H1 (cell line): ENCODE measurements around the gene NEDD9. TPM values are rescaled to one million over a fixed set of nuclear protein-coding genes. Genes with fewer than 3 reads are reported as not detected.

Experiments
- CTCF ChIA-PET: fragments of 300-600 bp; sonication (Branson Sonifier 250); formaldehyde crosslinking; loops from one replicate; lab custom pipeline; 2021; ENCODE audit not compliant: partially characterized antibody; lab: Charles Lee
- POLR2A ChIA-PET: fragments of 300-600 bp; sonication (Branson Sonifier 250); formaldehyde crosslinking; loops from one replicate; lab custom pipeline; 2021; ENCODE audit warnings: inconsistent platforms; ENCODE audit not compliant: partially characterized antibody; lab: Charles Lee
- DNase-seq, 2 experiments: peaks; one replicate each; pipeline versions ENCODE4 v3.0.0 to v3.0.0-alpha.2; 2010 to 2022; ENCODE audit warnings: low spot score in 2 of 2, low read depth in 1 of 2, mixed read lengths in 1 of 2
- FAIRE-seq: peaks from 2 replicates; lab custom pipeline; 2011; peaks lifted over from hg19 to GRCh38; lab: Jason Lieb, UNC
- H2AFZ ChIP-seq: 2 replicates; pipeline ENCODE4 v1.8.1; 2012; ENCODE audit warnings: low read length, inconsistent platforms
- H2AK5ac ChIP-seq: 2 replicates; pipeline ENCODE4 v1.6.1; 2013; ENCODE audit warnings: low read depth, low read length
- H2BK120ac ChIP-seq: replicated peaks from 2 replicates; pipeline ENCODE3; 2013; ENCODE audit warnings: low read depth, low read length, inconsistent platforms
- H2BK12ac ChIP-seq: 2 replicates; pipeline ENCODE4 v1.6.1; 2013; ENCODE audit warnings: low read depth, low read length
- H2BK15ac ChIP-seq: 2 replicates; pipeline ENCODE4 v1.6.1; 2013; ENCODE audit warnings: low read length
- H2BK20ac ChIP-seq: 2 replicates; pipeline ENCODE4 v1.6.1; 2013; ENCODE audit warnings: low read length
- H2BK5ac ChIP-seq: 2 replicates; pipeline ENCODE4 v1.6.1; 2013; ENCODE audit warnings: low read depth, low read length
- H3K14ac ChIP-seq: 2 replicates; pipeline ENCODE4 v1.6.1; 2013; ENCODE audit warnings: inconsistent platforms; ENCODE audit not compliant: insufficient read length
- H3K18ac ChIP-seq: 2 replicates; pipeline ENCODE4 v1.6.1; 2013; ENCODE audit warnings: low read length; ENCODE audit errors: extremely low read depth
- H3K23ac ChIP-seq: 2 replicates; pipeline ENCODE4 v1.6.1; 2013; ENCODE audit warnings: inconsistent platforms; ENCODE audit not compliant: insufficient read length
- H3K23me2 ChIP-seq: 2 replicates; pipeline ENCODE4 v1.6.1; 2013; ENCODE audit warnings: low read depth, low read length
- H3K27ac ChIP-seq: 2 replicates; pipeline ENCODE4 v1.6.1; 2011; ENCODE audit warnings: low read depth, low read length, inconsistent platforms
- H3K27me3 ChIP-seq, 4 experiments: replicated peaks in 1 of 4; 1 replicate in 1 of 4; 2 replicates in 3 of 4; pipeline versions ENCODE4 v1.6.1 to v1.8.1; 2011 to 2013; ENCODE audit warnings: low read length in 3 of 4, mild to moderate bottlenecking in 3 of 4, inconsistent platforms in 2 of 4, mixed read lengths in 2 of 4, moderate library complexity in 1 of 4; ENCODE audit not compliant: control insufficient read depth in 3 of 4, insufficient read depth in 3 of 4; ENCODE audit errors: extremely low read depth in 1 of 4
- H3K36me3 ChIP-seq, 4 experiments: 2 replicates each; pipeline versions ENCODE4 v1.6.1 to v1.8.1; 2011 to 2013; ENCODE audit warnings: mild to moderate bottlenecking in 4 of 4, low read length in 3 of 4, moderate library complexity in 2 of 4, control low read depth in 1 of 4, inconsistent platforms in 1 of 4; ENCODE audit not compliant: insufficient read depth in 4 of 4, control insufficient read depth in 2 of 4
- H3K4ac ChIP-seq: replicated peaks from 2 replicates; pipeline ENCODE3; 2013; ENCODE audit warnings: low read length, low read depth, mixed read lengths, inconsistent platforms; ENCODE audit not compliant: insufficient read length
- H3K4me1 ChIP-seq, 4 experiments: replicated peaks in 1 of 4; 1 replicate in 1 of 4; 2 replicates in 3 of 4; pipeline versions ENCODE4 v1.6.1 to v1.8.1; 2011 to 2013; ENCODE audit warnings: low read length in 3 of 4, inconsistent platforms in 2 of 4, mixed read lengths in 1 of 4; ENCODE audit not compliant: insufficient read depth in 4 of 4, control insufficient read depth in 3 of 4
- H3K4me2 ChIP-seq, 2 experiments: 2 replicates each; pipeline versions ENCODE4 v1.6.1 to v1.8.1; 2011 to 2013; ENCODE audit warnings: low read depth in 2 of 2, low read length in 2 of 2, control low read depth in 1 of 2, inconsistent platforms in 1 of 2, mild to moderate bottlenecking in 1 of 2; ENCODE audit not compliant: insufficient read depth in 1 of 2
- H3K4me3 ChIP-seq, 4 experiments: fragments of 200-600, 300-600 bp in 1 of 4; sonication (generic), shearing (Covaris generic), sonication (Bioruptor Twin) in 1 of 4; 2 replicates each; pipeline versions ENCODE4 v1.5.1 to v1.8.1; 2011 to 2016; ENCODE audit warnings: low read length in 4 of 4, low read depth in 3 of 4, control low read depth in 2 of 4, inconsistent platforms in 2 of 4, mild to moderate bottlenecking in 2 of 4, mixed read lengths in 1 of 4, moderate library complexity in 1 of 4; ENCODE audit not compliant: insufficient read depth in 2 of 4; ENCODE audit errors: extremely low read depth in 1 of 4
- H3K56ac ChIP-seq: replicated peaks from 2 replicates; pipeline ENCODE3; 2013; ENCODE audit warnings: low read depth, mild to moderate bottlenecking, mixed read lengths, low read length, inconsistent platforms; ENCODE audit not compliant: insufficient read length
- H3K79me1 ChIP-seq: 2 replicates; pipeline ENCODE4 v1.6.1; 2013; ENCODE audit warnings: low read depth, low read length, control low read depth
- H3K79me2 ChIP-seq, 2 experiments: 2 replicates each; pipeline versions ENCODE4 v1.6.1 to v1.8.1; 2012 to 2013; ENCODE audit warnings: low read length in 2 of 2, mild to moderate bottlenecking in 2 of 2, inconsistent platforms in 1 of 2; ENCODE audit not compliant: insufficient read depth in 2 of 2, control insufficient read depth in 1 of 2
- H3K9ac ChIP-seq, 4 experiments: replicated peaks in 1 of 4; 1 replicate in 1 of 4; 2 replicates in 3 of 4; pipeline versions ENCODE4 v1.6.1 to v1.8.1; 2011 to 2013; ENCODE audit warnings: low read depth in 3 of 4, low read length in 3 of 4, control low read depth in 2 of 4, mild to moderate bottlenecking in 2 of 4, moderate library complexity in 2 of 4, inconsistent platforms in 1 of 4; ENCODE audit errors: extremely low read depth in 1 of 4
- H3K9me3 ChIP-seq, 2 experiments: 2 replicates each; pipeline versions ENCODE4 v1.6.1 to v1.8.1; 2012 to 2013; ENCODE audit warnings: mild to moderate bottlenecking in 2 of 2, moderate library complexity in 2 of 2, control low read depth in 1 of 2, inconsistent platforms in 1 of 2, low read depth in 1 of 2, low read length in 1 of 2, mixed read lengths in 1 of 2; ENCODE audit not compliant: insufficient read depth in 2 of 2
- H4K20me1 ChIP-seq, 2 experiments: replicated peaks in 1 of 2; 2 replicates each; pipeline versions ENCODE3 to v1.8.1; 2011 to 2013; ENCODE audit warnings: inconsistent platforms in 2 of 2, low read length in 2 of 2, mild to moderate bottlenecking in 1 of 2; ENCODE audit not compliant: insufficient read depth in 2 of 2, control insufficient read depth in 1 of 2
- H4K5ac ChIP-seq: 2 replicates; pipeline ENCODE4 v1.6.1; 2013; ENCODE audit warnings: low read length, low read depth, mixed read lengths, inconsistent platforms; ENCODE audit not compliant: insufficient read length
- H4K8ac ChIP-seq: 2 replicates; pipeline ENCODE4 v1.8.0; 2013; ENCODE audit warnings: mild to moderate bottlenecking, moderate library complexity, low read length, inconsistent platforms; ENCODE audit not compliant: insufficient read depth; ENCODE audit errors: extremely low read depth
- H4K91ac ChIP-seq: replicated peaks from 2 replicates; pipeline ENCODE3; 2013; ENCODE audit warnings: low read length, mixed read lengths, inconsistent platforms; ENCODE audit not compliant: insufficient read length
- CHD2 ChIP-seq: IDR thresholded peaks from 2 replicates; pipeline ENCODE4 v1.6.1; 2012; ENCODE audit warnings: low read length, improper control_type of control experiment
- PHF8 ChIP-seq: fragments of 200-600 bp; sonication (generic); conservative IDR thresholded peaks from 2 replicates; pipeline ENCODE4 v1.7.1; 2012; ENCODE audit warnings: low read depth, mild to moderate bottlenecking, inconsistent platforms, low read length, moderate library complexity
- WGBS, 2 experiments: shearing (Covaris generic) in 1 of 2; methylation state at CpG; one replicate each; pipeline versions ENCODE4 v1.1.6 to v1.1.7; 2013 to 2015; ENCODE audit warnings: low lambda C conversion rate in 2 of 2, mixed read lengths in 2 of 2, inconsistent platforms in 1 of 2, low coverage in 1 of 2, missing lambda C conversion rate in 1 of 2; ENCODE audit not compliant: insufficient replicate concordance in 2 of 2, insufficient coverage in 1 of 2, insufficient read length in 1 of 2; ENCODE audit errors: extremely low coverage in 1 of 2, missing lambda C conversion rate in 1 of 2; 5-methylcytosine and 5-hydroxymethylcytosine counted together
- polyA plus RNA-seq, 7 experiments: library from polyadenylated mRNA; depleted of rRNA in 3 of 7; stranded (reverse) in 5 of 7; unstranded in 2 of 7; fragments of >200 nt in 5 of 7; fragments of 200-250 nt in 2 of 7; gene quantifications; 1 replicate in 5 of 7; 2 replicates in 1 of 7; 4 replicates in 1 of 7; pipeline versions ENCODE4 v1.2.1 to v1.2.3, GENCODE V29; 2011 to 2013; ENCODE audit warnings: missing spikeins in 2 of 7, mixed read lengths in 2 of 7
- total RNA-seq: library from RNA; stranded (reverse); fragmentation: NEBNext Ultra II Directional; extraction: Animal tissue kit (Norgen Biotek cat#: 25700); gene quantifications from 2 replicates; pipeline ENCODE4 v1.2.1, GENCODE V29; 2021

The NEDD9 gene
- total and polyA plus RNA-seq, 2 of the 8 experiments (the other 6 are each of a cell fraction or from before 2014, with no cell fraction given) = 3.6 to 12.0 TPM

DNA sequence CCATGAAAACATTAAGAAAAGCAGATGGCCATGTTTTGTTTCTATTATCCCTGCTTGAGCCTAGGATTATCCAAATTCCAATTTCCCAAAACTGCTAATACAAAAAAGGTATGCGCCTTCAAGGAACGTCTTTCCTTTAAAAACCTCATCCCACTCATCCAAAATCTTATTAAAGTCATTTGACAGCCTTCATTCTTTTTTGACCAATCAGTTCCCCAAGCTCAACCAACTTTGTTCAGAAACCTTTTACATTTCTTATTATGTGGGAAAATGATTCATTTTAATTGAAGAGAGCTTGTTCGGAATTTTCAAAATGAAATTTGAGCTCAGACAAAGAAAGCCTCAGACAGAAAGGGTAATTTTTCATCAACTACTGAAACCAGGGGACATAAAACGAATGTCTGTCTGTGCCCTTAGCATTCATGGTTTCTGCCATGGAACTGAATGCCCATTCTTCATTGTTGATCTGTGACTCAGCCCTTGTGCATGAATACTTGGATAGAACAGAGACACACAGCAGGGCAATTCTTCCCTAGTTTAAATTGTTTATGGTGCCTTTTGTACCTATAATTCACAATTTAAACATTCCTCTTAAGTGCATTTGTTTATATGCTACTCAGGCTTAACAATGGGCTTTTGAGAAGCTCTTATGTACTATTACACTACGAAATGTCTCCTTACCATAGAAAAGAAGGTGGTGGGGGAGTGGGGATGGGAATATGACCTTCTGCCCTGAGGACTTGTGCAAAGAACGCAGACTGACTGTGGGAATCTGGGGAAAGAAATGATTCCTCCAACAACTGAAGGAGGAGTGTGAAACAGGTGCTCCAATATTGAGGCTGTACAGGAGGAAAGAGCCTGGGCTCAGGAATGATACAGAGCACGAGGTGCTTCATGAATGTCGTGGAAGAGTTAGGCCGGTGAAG is 71.2 kb downstream of the NEDD9 start:
- Histone ChIP-seq H2BK5ac (no peak overlapping the region), H3K79me1 (no peaks in the 10 kb centered on the region), H2AK5ac (peak overlapping the region; percentile 41; the same call in 1 of the 2 replicates), H3K9ac (no peak overlapping the region; a peak in 1 of 7 replicates), H3K4me3 (no peak overlapping the region), H2BK20ac (no peak overlapping the region), H3K56ac (no peak overlapping the region), H3K14ac (no peak overlapping the region), H3K79me2 (no peaks in the 10 kb centered on the region), H4K8ac (no peak overlapping the region), H3K23me2 (no peaks in the 10 kb centered on the region), H3K9me3 (no peaks in the 10 kb centered on the region), H3K4ac (no peak overlapping the region), H2BK120ac (no peak overlapping the region), H3K36me3 (no peaks in the 10 kb centered on the region), H3K27ac (no peak overlapping the region), H3K4me1 (no peaks in the 10 kb centered on the region; a peak in 1 of 7 replicates), H4K5ac (no peak overlapping the region), H4K20me1 (no peaks in the 10 kb centered on the region), H4K91ac (no peak overlapping the region), H2AFZ (no peak overlapping the region), H2BK12ac (no peak overlapping the region), H3K18ac (no peak overlapping the region), H3K27me3 (no peaks in the 10 kb centered on the region), H3K4me2 (peak overlapping the region in 1 of 2 experiments; percentile 9; a peak in 1 of 4 replicates), H2BK15ac (no peak overlapping the region), H3K23ac (no peak overlapping the region)
- no peak for FAIRE-seq
- DNase-seq = no peak
- POLR2A ChIA-PET = no interaction called here
- WGBS, 2 experiments = 88% methylated on average over 9 of the region's 9 CpGs; no CpG with 5 or more reads in 1 of the 2 experiments
- TF ChIP-seq CHD2 (no peak), PHF8 (no peak)
- CTCF ChIA-PET = no interaction called here
